ENCODE results near the gene WNT6.

Gene WNT6

GRCh38 chr2:218877891-218878290, 18.3 kb downstream of the WNT6 start:
- DNase-seq (ENCODE audit: low spot score): no peak

GRCh38 chr2:218878486-218878885, 18.9 kb downstream of the WNT6 start:
- no peak for DNase-seq (ENCODE audit: low spot score)

- peak; percentile 87 for DNase-seq (ENCODE audit: low spot score)
Measured at GRCh38 chr2:218878926-218879761, 19.5 kb downstream of the WNT6 start.

- DNase-seq (ENCODE audit: low spot score): no peak
Measured at GRCh38 chr2:218879776-218880101, 20.1 kb downstream of the WNT6 start.

GRCh38 chr2:218880102-218880858, 20.7 kb downstream of the WNT6 start, which contains the start of gene WNT10A:
TSS of gene WNT10A (plus strand) at chr2:218880852. CDS start at chr2:218880996, 144 bp downstream.
- DNase-seq (ENCODE audit: low spot score): no peak

- no peak for DNase-seq (ENCODE audit: low spot score)
Measured at GRCh38 chr2:218880859-218881594, 21.4 kb downstream of the WNT6 start.

GRCh38 chr2:218881744-218882460, 22.3 kb downstream of the WNT6 start:
- no peak for DNase-seq (ENCODE audit: low spot score)

GRCh38 chr2:218882461-218882816, 22.8 kb downstream of the WNT6 start:
- DNase-seq (ENCODE audit: low spot score): no peak

GRCh38 chr2:218882866-218883366, 23.3 kb downstream of the WNT6 start:
- DNase-seq (ENCODE audit: low spot score): no peak

- peak; percentile 84 for DNase-seq (ENCODE audit: low spot score)
Measured at GRCh38 chr2:218883491-218884490, 24.2 kb downstream of the WNT6 start.

- no peak for DNase-seq (ENCODE audit: low spot score)
Measured at GRCh38 chr2:218884519-218884918, 24.9 kb downstream of the WNT6 start.

GRCh38 chr2:218885981-218886947, 26.7 kb downstream of the WNT6 start:
- peak; percentile 72 for DNase-seq (ENCODE audit: low spot score)

GRCh38 chr2:218887079-218887478, 27.5 kb downstream of the WNT6 start:
- no peak for DNase-seq (ENCODE audit: low spot score)

- DNase-seq (ENCODE audit: low spot score): no peak
Measured at GRCh38 chr2:218888341-218888740, 28.7 kb downstream of the WNT6 start.

GRCh38 chr2:218889937-218890336, 30.3 kb downstream of the WNT6 start:
- no peak for DNase-seq (ENCODE audit: low spot score)

- DNase-seq (ENCODE audit: low spot score): no peak
Measured at GRCh38 chr2:218890369-218890768, 30.8 kb downstream of the WNT6 start.

- no peak for DNase-seq (ENCODE audit: low spot score)
Measured at GRCh38 chr2:218891275-218892135, 31.9 kb downstream of the WNT6 start.

GRCh38 chr2:218892693-218893348, 33.2 kb downstream of the WNT6 start:
- DNase-seq (ENCODE audit: low spot score): peak; percentile 87
